SH-SY5Y (cell line): ENCODE results near the gene SAFB.

Source experiments
- GATA2 ChIP-seq: IDR thresholded peaks from 2 replicates; pipeline ENCODE4 v1.6.1; 2011; ENCODE audit warnings: mild to moderate bottlenecking, low read depth, low read length
- GATA3 ChIP-seq: IDR thresholded peaks from 2 replicates; pipeline ENCODE4 v1.6.1; 2011; ENCODE audit warnings: low read depth, mild to moderate bottlenecking, low read length, moderate library complexity

GRCh38 chr19:5623397-5624017 is 624 bp downstream of the SAFB start:
- no peak for TF ChIP-seq GATA3
- TF ChIP-seq GATA2 = no peak
